T-helper 1 cell treated with Interleukin-12 subunit alpha and Interleukin-12 subunit beta and Interleukin-4 antibody, amounts not matched to agents 30 μg/mL and 1 μg/mL, for 36 hours (primary cell): ENCODE data around the gene PLP2.

Experiments used
- H3K27ac Mint-ChIP-seq: one replicate; pipeline ENCODE4 v1.8.0; 2021; ENCODE audit warnings: mild to moderate bottlenecking, mixed read lengths
- H3K27me3 Mint-ChIP-seq: one replicate; pipeline ENCODE4 v1.8.0; 2021; ENCODE audit warnings: low read depth, mixed read lengths
- H3K36me3 Mint-ChIP-seq: one replicate; pipeline ENCODE4 v1.8.0; 2021; ENCODE audit warnings: low read depth, mixed read lengths
- H3K4me1 Mint-ChIP-seq: one replicate; pipeline ENCODE4 v1.8.0; 2021; ENCODE audit warnings: low read depth, mixed read lengths
- H3K4me3 Mint-ChIP-seq: one replicate; pipeline ENCODE4 v1.8.0; 2021; ENCODE audit warnings: mild to moderate bottlenecking, moderate library complexity, mixed read lengths
- H3K9me3 Mint-ChIP-seq: one replicate; pipeline ENCODE4 v1.8.0; 2021; ENCODE audit warnings: mixed read lengths

The PLP2 gene

GRCh38 chrX:49155243-49155899 lies 16.3 kb upstream of the PLP2 start:
- Mint-ChIP-seq H3K27me3 (no peaks in the 10 kb centered on the region), H3K4me1 (peaks cover 14% of the 10 kb centered on the region), H3K4me3 (peak overlapping the region; percentile 92), H3K27ac (peak overlapping the region; percentile 92), H3K9me3 (no peaks in the 10 kb centered on the region), H3K36me3 (no peaks in the 10 kb centered on the region)

- Mint-ChIP-seq H3K9me3 (no peaks in the 10 kb centered on the region), H3K4me3 (peak overlapping the region; percentile 92), H3K36me3 (no peaks in the 10 kb centered on the region), H3K27ac (peak overlapping the region; percentile 92), H3K4me1 (peaks cover 14% of the 10 kb centered on the region), H3K27me3 (no peaks in the 10 kb centered on the region)
Observed at GRCh38 chrX:49155900-49156837, 15.5 kb upstream of the PLP2 start.

- Mint-ChIP-seq H3K9me3 (no peaks in the 10 kb centered on the region), H3K4me3 (no peak overlapping the region), H3K4me1 (peaks cover 14% of the 10 kb centered on the region), H3K36me3 (no peaks in the 10 kb centered on the region), H3K27me3 (no peaks in the 10 kb centered on the region), H3K27ac (no peak overlapping the region)
Observed at GRCh38 chrX:49157194-49157593, 14.5 kb upstream of the PLP2 start.

- Mint-ChIP-seq H3K9me3 (no peaks in the 10 kb centered on the region), H3K4me1 (peaks cover 10% of the 10 kb centered on the region), H3K4me3 (no peak overlapping the region), H3K27ac (no peak overlapping the region), H3K27me3 (no peaks in the 10 kb centered on the region), H3K36me3 (no peaks in the 10 kb centered on the region)
Observed at GRCh38 chrX:49160908-49161307, 10.8 kb upstream of the PLP2 start.

- Mint-ChIP-seq H3K27ac (no peak overlapping the region), H3K9me3 (no peaks in the 10 kb centered on the region), H3K4me3 (no peak overlapping the region), H3K36me3 (no peaks in the 10 kb centered on the region), H3K27me3 (no peaks in the 10 kb centered on the region), H3K4me1 (peaks cover 13% of the 10 kb centered on the region)
Observed at GRCh38 chrX:49161632-49162031, 10.1 kb upstream of the PLP2 start.

- no peaks in the 10 kb centered on the region for H3K9me3 Mint-ChIP-seq
- no peaks in the 10 kb centered on the region for H3K36me3 Mint-ChIP-seq
- peak within 1 kb of the TSS; percentile 55 for H3K27ac Mint-ChIP-seq
- peaks cover 20% of the 10 kb centered on the region for H3K4me1 Mint-ChIP-seq
- no peaks in the 10 kb centered on the region for H3K27me3 Mint-ChIP-seq
- H3K4me3 Mint-ChIP-seq: peak within 1 kb of the TSS; percentile 63
Observed at GRCh38 chrX:49162620-49163019, 9.1 kb upstream of the PLP2 start, which contains the start of gene MAGIX. TSS of gene MAGIX (plus strand) at chrX:49162758. CDS start at chrX:49162890, 132 bp downstream.

- peak overlapping the region; percentile 78 for H3K4me3 Mint-ChIP-seq
Observed at GRCh38 chrX:49163555-49164419, 7.9 kb upstream of the PLP2 start.

GRCh38 chrX:49164589-49165360 lies 6.9 kb upstream of the PLP2 start:
- Mint-ChIP-seq H3K27ac (peak overlapping the region; percentile 83), H3K4me3 (peak overlapping the region; percentile 78)

More at GRCh38 chrX:49163555-49164419, 7.9 kb upstream of the PLP2 start:
- peaks cover 22% of the 10 kb centered on the region for H3K4me1 Mint-ChIP-seq
- no peaks in the 10 kb centered on the region for H3K9me3 Mint-ChIP-seq
- H3K27ac Mint-ChIP-seq: peak overlapping the region; percentile 83
- no peaks in the 10 kb centered on the region for H3K27me3 Mint-ChIP-seq
- no peaks in the 10 kb centered on the region for H3K36me3 Mint-ChIP-seq

GRCh38 chrX:49165901-49166881 lies 5.5 kb upstream of the PLP2 start:
- Mint-ChIP-seq H3K36me3 (no peaks in the 10 kb centered on the region), H3K4me3 (peak overlapping the region; percentile 80), H3K4me1 (peaks cover 24% of the 10 kb centered on the region), H3K9me3 (no peaks in the 10 kb centered on the region), H3K27ac (peak overlapping the region; percentile 95), H3K27me3 (no peaks in the 10 kb centered on the region)

More at GRCh38 chrX:49164589-49165360, 6.9 kb upstream of the PLP2 start:
- Mint-ChIP-seq H3K4me1 (peaks cover 24% of the 10 kb centered on the region), H3K9me3 (no peaks in the 10 kb centered on the region), H3K27me3 (no peaks in the 10 kb centered on the region), H3K36me3 (no peaks in the 10 kb centered on the region)

GRCh38 chrX:49166914-49167739 lies 4.6 kb upstream of the PLP2 start:
- no peaks in the 10 kb centered on the region for H3K27me3 Mint-ChIP-seq
- H3K9me3 Mint-ChIP-seq: no peaks in the 10 kb centered on the region
- peak overlapping the region; percentile 95 for H3K27ac Mint-ChIP-seq
- H3K4me3 Mint-ChIP-seq: peak overlapping the region; percentile 80
- H3K4me1 Mint-ChIP-seq: peaks cover 24% of the 10 kb centered on the region
- no peaks in the 10 kb centered on the region for H3K36me3 Mint-ChIP-seq

GRCh38 chrX:49167740-49168108 lies 4.0 kb upstream of the PLP2 start:
- no peaks in the 10 kb centered on the region for H3K27me3 Mint-ChIP-seq

GRCh38 chrX:49172280-49172780 lies 632 bp downstream of the PLP2 start:
- peaks cover 15% of the 10 kb centered on the region for H3K36me3 Mint-ChIP-seq
- H3K9me3 Mint-ChIP-seq: no peaks in the 10 kb centered on the region
- peaks cover 22% of the 10 kb centered on the region for H3K4me1 Mint-ChIP-seq
- H3K27me3 Mint-ChIP-seq: no peaks in the 10 kb centered on the region
- H3K27ac Mint-ChIP-seq: peak overlapping the region; percentile 75
- peak overlapping the region; percentile 86 for H3K4me3 Mint-ChIP-seq

More at GRCh38 chrX:49167740-49168108, 4.0 kb upstream of the PLP2 start:
- Mint-ChIP-seq H3K9me3 (no peaks in the 10 kb centered on the region), H3K36me3 (no peaks in the 10 kb centered on the region), H3K4me3 (peak overlapping the region; percentile 80), H3K27ac (peak overlapping the region; percentile 95), H3K4me1 (peaks cover 26% of the 10 kb centered on the region)
